Choroid plexus epithelial cell (primary cell): ENCODE results near the gene EXOC4.
"Not testable (repeated sequence)": the region's sequence is repeated elsewhere in the genome, so short reads cannot be mapped to it uniquely, and the experiment has no call there.

Experiments used
- DNase-seq: peaks from one replicate; pipeline ENCODE4 v3.0.0-alpha.2; 2010; ENCODE audit warnings: low read depth
- H3K4me3 ChIP-seq: 2 replicates; pipeline ENCODE4 v1.5.1; 2011; ENCODE audit warnings: low read depth, mild to moderate bottlenecking, control low read depth, low read length, moderate library complexity
- TF ChIP-seq, protein P1 (sequence below): conservative IDR thresholded peaks from 2 replicates; pipeline ENCODE4 v1.5.1; 2011; ENCODE audit warnings: low read depth, mild to moderate bottlenecking, control low read depth, inconsistent platforms, low read length, moderate library complexity

EXOC4 gene

DNA sequence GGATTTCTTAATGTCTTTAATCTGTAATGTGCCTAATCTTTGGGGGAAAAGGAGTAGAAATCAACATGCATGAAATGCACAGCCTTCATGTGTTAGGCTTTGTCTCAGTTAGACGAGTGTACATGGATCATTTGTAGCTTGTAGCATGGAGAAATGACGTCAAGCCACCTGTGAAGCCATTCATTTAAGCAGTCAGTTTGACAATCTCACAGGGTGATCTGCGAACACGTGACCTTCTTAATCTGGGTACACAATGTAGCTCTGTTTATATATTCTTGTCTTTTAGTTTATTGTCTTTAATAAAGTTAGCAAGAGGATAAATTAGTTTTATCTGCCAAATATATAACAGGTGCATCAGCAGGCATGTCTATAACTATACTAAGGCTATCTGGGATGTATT is 522.3 kb downstream of the EXOC4 start:
- TF ChIP-seq, protein P1, sequence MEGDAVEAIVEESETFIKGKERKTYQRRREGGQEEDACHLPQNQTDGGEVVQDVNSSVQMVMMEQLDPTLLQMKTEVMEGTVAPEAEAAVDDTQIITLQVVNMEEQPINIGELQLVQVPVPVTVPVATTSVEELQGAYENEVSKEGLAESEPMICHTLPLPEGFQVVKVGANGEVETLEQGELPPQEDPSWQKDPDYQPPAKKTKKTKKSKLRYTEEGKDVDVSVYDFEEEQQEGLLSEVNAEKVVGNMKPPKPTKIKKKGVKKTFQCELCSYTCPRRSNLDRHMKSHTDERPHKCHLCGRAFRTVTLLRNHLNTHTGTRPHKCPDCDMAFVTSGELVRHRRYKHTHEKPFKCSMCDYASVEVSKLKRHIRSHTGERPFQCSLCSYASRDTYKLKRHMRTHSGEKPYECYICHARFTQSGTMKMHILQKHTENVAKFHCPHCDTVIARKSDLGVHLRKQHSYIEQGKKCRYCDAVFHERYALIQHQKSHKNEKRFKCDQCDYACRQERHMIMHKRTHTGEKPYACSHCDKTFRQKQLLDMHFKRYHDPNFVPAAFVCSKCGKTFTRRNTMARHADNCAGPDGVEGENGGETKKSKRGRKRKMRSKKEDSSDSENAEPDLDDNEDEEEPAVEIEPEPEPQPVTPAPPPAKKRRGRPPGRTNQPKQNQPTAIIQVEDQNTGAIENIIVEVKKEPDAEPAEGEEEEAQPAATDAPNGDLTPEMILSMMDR = no peak
- DNase-seq = no peak
- H3K4me3 ChIP-seq = no peak overlapping the region

DNA sequence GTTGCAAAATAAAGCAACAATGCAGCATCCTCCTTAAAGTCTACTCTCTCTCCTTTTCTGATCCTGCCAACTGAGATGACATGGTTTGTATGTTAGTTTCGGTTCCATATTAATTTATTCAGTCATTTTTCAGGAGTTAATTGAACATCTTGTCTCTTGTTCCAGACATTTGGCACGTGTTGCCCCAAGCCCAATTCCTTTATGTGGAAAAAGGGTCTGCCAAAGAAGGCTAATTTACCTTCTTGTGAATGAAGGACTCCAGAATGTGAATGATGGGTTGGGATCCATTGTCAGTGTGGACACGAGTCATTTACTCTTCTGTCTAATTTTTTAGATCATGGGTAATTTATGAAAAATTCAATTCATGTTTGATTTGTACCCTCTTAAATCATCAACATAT is 523.4 kb downstream of the EXOC4 start:
- H3K4me3 ChIP-seq = no peak overlapping the region
- TF ChIP-seq, protein P1 = no peak
- DNase-seq = no peak

DNA sequence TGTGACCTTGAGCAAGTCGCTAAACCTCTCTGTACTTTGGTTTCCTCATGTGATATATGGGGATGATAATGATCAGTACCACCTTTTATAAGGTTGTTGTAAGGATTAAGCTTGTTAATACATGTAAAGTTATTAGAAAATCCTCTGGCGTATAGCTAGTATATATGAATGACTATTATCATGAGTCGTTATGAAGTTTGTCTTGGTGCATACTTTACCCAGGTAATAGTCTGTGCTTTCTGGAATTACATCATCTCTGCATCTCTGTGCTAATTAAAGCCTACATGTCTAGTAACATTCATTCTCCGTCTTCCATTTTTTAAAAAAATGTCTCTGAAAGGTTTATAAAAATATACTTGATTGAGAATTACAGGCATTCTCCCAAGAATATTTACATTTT is 524.8 kb downstream of the EXOC4 start:
- TF ChIP-seq, protein P1 = no peak
- DNase-seq = no peak
- H3K4me3 ChIP-seq = no peak overlapping the region

DNA sequence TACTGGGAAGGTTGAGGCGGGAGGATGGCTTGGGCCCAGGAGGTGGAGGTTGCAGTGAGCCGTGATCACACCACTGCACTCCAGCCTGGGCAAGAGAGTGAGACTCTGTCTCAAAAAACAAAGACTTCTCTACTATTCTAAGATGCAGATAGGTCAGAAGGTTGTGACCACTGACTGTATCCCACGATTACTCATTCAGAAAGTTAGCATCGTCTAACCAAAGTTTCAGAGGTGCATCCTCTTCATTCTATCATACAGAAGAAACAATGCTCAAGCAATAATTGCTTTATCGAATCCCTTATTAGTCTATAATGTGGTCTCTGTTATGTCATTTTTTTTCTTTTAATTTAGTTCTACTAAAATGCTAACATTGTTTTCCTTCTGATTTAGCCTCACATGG is 525.6 kb downstream of the EXOC4 start:
- DNase-seq = no peak
- H3K4me3 ChIP-seq = no peak overlapping the region
- TF ChIP-seq, protein P1 = no peak

DNA sequence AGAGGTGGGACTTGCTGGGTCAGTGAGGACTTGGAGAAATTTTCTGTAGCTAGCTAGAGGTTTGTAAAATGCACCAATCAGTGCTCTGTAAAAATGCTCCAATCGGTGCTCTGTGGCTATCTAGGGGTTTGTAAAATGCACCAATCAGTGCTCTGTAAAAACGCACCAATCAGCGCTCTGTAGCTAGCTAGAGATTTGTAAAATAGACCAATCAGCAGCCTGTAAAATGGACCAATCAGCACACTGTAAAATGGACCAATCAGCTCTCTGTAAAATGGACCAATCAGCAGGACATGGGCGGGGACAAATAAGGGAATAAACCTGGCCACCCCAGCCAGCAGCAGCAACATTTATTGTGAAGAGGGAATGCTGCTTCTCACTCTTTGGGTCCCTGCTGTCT is 526.7 kb downstream of the EXOC4 start:
- not testable (repeated sequence) for H3K4me3 ChIP-seq, DNase-seq

DNA sequence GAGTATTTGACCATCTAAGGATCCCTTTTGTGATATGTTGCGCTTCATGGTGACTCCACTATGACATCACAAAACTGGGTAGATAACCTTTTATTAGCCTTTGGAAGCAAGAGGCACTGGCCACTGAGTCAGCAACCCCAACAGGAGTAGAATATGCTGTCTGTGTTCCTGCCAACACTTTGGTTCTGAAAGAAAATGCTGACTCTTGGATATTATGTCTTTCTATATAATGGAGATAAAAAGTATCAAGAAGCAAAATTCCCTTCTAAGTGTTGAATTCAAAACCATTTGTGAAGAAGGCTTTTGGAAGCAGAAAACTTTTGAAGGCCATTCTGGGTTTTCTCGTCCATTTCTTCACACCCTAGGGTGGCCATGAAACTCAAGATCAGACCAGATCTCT is 528.0 kb downstream of the EXOC4 start:
- TF ChIP-seq, protein P1 = no peak
- no peak overlapping the region for H3K4me3 ChIP-seq
- no peak for DNase-seq

DNA sequence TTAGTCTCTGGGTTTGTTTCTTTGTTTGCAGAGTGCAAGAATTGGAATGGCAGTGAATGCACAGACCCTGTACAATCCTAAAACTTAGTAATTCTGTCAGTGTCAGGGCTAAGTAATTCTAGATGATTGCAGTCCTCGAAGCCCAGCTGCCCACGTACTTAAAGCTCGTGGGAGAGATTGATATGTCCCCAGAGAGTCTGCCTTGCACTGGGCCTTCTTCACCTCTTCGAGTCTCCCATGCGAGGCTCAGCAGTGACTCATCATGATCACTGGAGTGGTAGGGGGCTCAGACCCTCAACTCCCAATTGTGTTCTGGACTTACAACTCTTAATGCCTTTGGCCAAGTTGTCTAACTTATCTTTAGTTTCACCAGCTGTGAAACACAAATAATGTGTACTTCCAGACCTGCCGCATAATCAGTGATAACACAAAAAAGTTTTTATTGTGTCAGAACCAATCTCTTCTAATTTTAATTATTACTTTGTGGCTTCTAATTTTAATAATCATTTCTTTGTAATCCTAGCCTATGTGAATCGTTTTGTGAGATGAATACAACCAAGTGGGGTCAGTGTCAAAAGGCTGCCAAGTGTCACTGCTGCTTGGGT is 528.7 kb downstream of the EXOC4 start:
- TF ChIP-seq, protein P1 = no peak
- no peak overlapping the region for H3K4me3 ChIP-seq
- DNase-seq = no peak

DNA sequence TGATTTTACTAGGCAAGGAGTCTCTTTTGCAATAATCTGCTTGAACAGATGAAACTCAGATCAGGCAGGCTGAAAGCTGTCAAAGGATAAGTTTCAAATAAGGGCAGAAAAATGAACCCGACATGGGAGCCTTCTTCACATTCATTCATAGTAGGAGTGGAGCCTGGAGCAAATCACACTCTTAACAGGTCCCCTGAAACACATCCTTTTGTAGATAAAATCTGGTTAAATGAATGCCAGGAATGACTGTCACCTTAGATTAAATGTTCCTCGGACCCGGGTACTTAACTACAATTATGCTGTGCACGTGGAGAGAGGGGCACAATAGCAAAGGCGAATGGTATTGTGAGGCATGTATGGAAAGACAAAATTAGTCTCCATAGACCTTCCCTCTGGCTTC is 529.6 kb downstream of the EXOC4 start:
- DNase-seq = no peak
- no peak overlapping the region for H3K4me3 ChIP-seq
- TF ChIP-seq, protein P1 = no peak
